Tibial nerve (tissue), 4 donors: ENCODE measurements around the gene PRUNE2.

Experiments used
- EP300 ChIP-seq, 2 donors: sonication (generic); formaldehyde crosslinking; IDR thresholded peaks; one replicate each; pipeline ENCODE4 v1.6.1; 2017; ENCODE audit warnings: antibody characterized with exemption in 2 of 2, mild to moderate bottlenecking in 1 of 2
- TF ChIP-seq, protein P1 (sequence below), 5 experiments: fragments of 200-600 bp in 3 of 5; fragments of 450-650 bp in 2 of 5; sonication (generic) in 3 of 5; IDR thresholded peaks; one replicate each; pipeline ENCODE4 v1.5.1; 2016 to 2019; ENCODE audit warnings: antibody characterized with exemption in 5 of 5, mild to moderate bottlenecking in 3 of 5, moderate library complexity in 2 of 5

DNA sequence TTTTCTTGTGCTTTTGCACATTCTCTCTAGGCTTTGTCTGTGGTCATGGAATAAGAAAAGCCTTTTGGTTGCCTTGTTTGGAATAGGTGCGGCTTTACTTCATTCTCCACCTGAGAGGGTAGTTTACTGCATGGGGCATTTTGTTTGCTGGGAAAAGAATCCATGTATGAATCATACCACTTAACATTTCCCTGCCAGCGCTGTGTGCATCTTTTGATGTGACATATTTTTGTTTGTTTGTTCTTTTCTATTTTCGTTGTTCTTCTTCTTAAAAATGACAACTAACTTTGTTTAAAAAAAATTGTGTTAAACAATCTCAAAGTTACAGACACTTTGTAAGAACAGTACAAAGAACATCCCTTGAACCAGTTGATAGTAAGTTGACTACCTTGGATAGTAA, 333.8 kb downstream of the PRUNE2 start:
- TF ChIP-seq EP300 (IDR thresholded peaks at IDR 0.05) = no peak
- TF ChIP-seq, protein P1, sequence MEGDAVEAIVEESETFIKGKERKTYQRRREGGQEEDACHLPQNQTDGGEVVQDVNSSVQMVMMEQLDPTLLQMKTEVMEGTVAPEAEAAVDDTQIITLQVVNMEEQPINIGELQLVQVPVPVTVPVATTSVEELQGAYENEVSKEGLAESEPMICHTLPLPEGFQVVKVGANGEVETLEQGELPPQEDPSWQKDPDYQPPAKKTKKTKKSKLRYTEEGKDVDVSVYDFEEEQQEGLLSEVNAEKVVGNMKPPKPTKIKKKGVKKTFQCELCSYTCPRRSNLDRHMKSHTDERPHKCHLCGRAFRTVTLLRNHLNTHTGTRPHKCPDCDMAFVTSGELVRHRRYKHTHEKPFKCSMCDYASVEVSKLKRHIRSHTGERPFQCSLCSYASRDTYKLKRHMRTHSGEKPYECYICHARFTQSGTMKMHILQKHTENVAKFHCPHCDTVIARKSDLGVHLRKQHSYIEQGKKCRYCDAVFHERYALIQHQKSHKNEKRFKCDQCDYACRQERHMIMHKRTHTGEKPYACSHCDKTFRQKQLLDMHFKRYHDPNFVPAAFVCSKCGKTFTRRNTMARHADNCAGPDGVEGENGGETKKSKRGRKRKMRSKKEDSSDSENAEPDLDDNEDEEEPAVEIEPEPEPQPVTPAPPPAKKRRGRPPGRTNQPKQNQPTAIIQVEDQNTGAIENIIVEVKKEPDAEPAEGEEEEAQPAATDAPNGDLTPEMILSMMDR (IDR thresholded peaks at IDR 0.05) = no peak
